ENCODE measurements around the gene WDFY4. TPM values are rescaled to one million over a fixed set of nuclear protein-coding genes. Genes with fewer than 3 reads are reported as not detected.

WDFY4 gene
- total and polyA plus RNA-seq, 7 experiments from 2014 or later = 0.12 to 39.3 (median 1.5) TPM

GRCh38 chr10:48683868-48684267 lies 805 bp upstream of the WDFY4 start:
- ChIA-PET POLR2A (no interaction called here), CTCF (no interaction called here)
- H3K4me1 Mint-ChIP-seq = peaks cover 0 to 3% (median 0%) of the 10 kb centered on the region in 7 donors
- H3K27ac Mint-ChIP-seq = no peak overlapping the region
- no peaks in the 10 kb centered on the region for H3K9me3 ChIP-seq (ENCODE audit: control insufficient read depth in 2 of 3, low read length in 3 of 3)
- ATAC-seq (no peak), DNase-seq (no peak)
- H3K27me3 ChIP-seq (ENCODE audit: control insufficient read depth in 2 of 2, insufficient read depth in 2 of 2, low read length in 2 of 2) = no peaks in the 10 kb centered on the region
- intact Hi-C loops (cut with micrococcal nuclease) = no loop called here
- no peaks in the 10 kb centered on the region for H3K36me3 Mint-ChIP-seq
- H3K4me3 Mint-ChIP-seq = no peak overlapping the region
- peaks cover 3 to 36% (median 15%) of the 10 kb centered on the region in 5 donors for H3K27me3 Mint-ChIP-seq
- H3K4me1 ChIP-seq (ENCODE audit: control insufficient read depth in 2 of 2, insufficient read depth in 2 of 2, low read length in 2 of 2) = no peaks in the 10 kb centered on the region
- peaks cover 0 to 3% (median 0%) of the 10 kb centered on the region in 11 donors for H3K9me3 Mint-ChIP-seq
- no peak overlapping the region for H3K4me3 ChIP-seq (ENCODE audit: low read length)
- H3K36me3 ChIP-seq (ENCODE audit: control insufficient read depth in 2 of 3, insufficient read depth in 3 of 3, low read length in 3 of 3) = no peaks in the 10 kb centered on the region
- no peak overlapping the region for H3K27ac ChIP-seq (ENCODE audit: low read depth, low read length)

DNA sequence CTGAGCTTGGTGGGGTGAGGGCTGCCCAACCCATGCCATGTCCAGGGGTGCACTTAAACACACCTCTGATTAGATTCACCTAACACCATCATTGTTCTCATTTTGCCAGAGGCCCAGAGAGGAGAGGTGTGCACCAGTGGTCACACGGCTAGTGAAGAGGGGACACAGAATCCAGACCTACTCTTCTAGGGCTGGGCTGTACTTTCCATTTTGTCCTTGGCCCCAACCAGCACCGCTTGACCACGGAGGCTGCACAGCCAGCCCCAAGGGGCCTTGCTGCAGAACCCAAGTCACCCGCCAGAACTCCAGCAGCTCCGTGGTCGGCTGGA lies 246 bp upstream of the WDFY4 start:
- Histone ChIP-seq H3K4me3 (ENCODE audit: low read length) (no peak overlapping the region), H3K9me3 (ENCODE audit: control insufficient read depth in 2 of 3, low read length in 3 of 3) (no peaks in the 10 kb centered on the region), H3K27me3 (ENCODE audit: control insufficient read depth in 2 of 2, insufficient read depth in 2 of 2, low read length in 2 of 2) (no peaks in the 10 kb centered on the region), H3K4me1 (ENCODE audit: control insufficient read depth in 2 of 2, insufficient read depth in 2 of 2, low read length in 2 of 2) (no peaks in the 10 kb centered on the region), H3K36me3 (ENCODE audit: control insufficient read depth in 2 of 3, insufficient read depth in 3 of 3, low read length in 3 of 3) (no peaks in the 10 kb centered on the region), H3K27ac (ENCODE audit: low read depth, low read length) (no peak overlapping the region)
- ChIA-PET POLR2A (no interaction called here), CTCF (no interaction called here)
- ATAC-seq (no peak), DNase-seq (no peak)
- no peak overlapping the region for H3K27ac Mint-ChIP-seq
- no peak overlapping the region for H3K4me3 Mint-ChIP-seq
- intact Hi-C loops (cut with micrococcal nuclease) = no loop called here
- peaks cover 0 to 3% (median 0%) of the 10 kb centered on the region in 11 donors for H3K9me3 Mint-ChIP-seq
- peaks cover 3 to 36% (median 15%) of the 10 kb centered on the region in 5 donors for H3K27me3 Mint-ChIP-seq
- no peaks in the 10 kb centered on the region for H3K36me3 Mint-ChIP-seq
- H3K4me1 Mint-ChIP-seq = peaks cover 0 to 3% (median 0%) of the 10 kb centered on the region in 7 donors

DNA sequence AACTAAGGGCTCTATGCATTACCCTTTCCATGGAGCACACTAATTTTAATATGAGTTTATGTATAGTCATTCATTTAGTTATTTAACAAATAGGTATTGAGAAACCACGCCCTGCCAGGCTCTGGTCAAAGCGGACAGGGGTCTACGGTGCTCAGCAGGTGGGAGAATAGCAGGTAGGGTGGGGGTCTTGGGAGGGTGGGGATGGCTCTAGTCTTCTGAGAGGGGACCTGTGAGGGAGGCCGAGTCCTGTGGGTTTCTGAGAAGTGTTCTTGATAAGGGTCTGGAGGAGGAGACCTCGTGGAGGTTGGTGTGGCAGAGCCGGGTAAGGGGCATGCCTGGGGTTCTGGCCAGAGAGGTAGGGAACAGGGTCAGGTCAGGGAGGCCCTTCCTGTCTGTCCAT lies 1.1 kb downstream of the WDFY4 start:
- Mint-ChIP-seq H3K4me3 (no peak overlapping the region), H3K4me1 (peaks cover 0 to 3% (median 0%) of the 10 kb centered on the region in 7 donors), H3K27me3 (peaks cover 3 to 36% (median 15%) of the 10 kb centered on the region in 5 donors), H3K9me3 (peaks cover 0 to 3% (median 0%) of the 10 kb centered on the region in 11 donors), H3K27ac (no peak overlapping the region), H3K36me3 (no peaks in the 10 kb centered on the region)
- ATAC-seq = no peak
- no peaks in the 10 kb centered on the region for H3K36me3 ChIP-seq (ENCODE audit: control insufficient read depth in 2 of 3, insufficient read depth in 3 of 3, low read length in 3 of 3)
- H3K4me1 ChIP-seq (ENCODE audit: control insufficient read depth in 2 of 2, insufficient read depth in 2 of 2, low read length in 2 of 2) = no peaks in the 10 kb centered on the region
- ChIA-PET POLR2A (no interaction called here), CTCF (no interaction called here)
- H3K9me3 ChIP-seq (ENCODE audit: control insufficient read depth in 2 of 3, low read length in 3 of 3) = no peaks in the 10 kb centered on the region
- intact Hi-C loops (cut with micrococcal nuclease) = no loop called here
- H3K27me3 ChIP-seq (ENCODE audit: control insufficient read depth in 2 of 2, insufficient read depth in 2 of 2, low read length in 2 of 2) = no peaks in the 10 kb centered on the region
- no peak overlapping the region for H3K27ac ChIP-seq (ENCODE audit: low read depth, low read length)
- no peak overlapping the region for H3K4me3 ChIP-seq (ENCODE audit: low read length)
- DNase-seq = no peak

DNA sequence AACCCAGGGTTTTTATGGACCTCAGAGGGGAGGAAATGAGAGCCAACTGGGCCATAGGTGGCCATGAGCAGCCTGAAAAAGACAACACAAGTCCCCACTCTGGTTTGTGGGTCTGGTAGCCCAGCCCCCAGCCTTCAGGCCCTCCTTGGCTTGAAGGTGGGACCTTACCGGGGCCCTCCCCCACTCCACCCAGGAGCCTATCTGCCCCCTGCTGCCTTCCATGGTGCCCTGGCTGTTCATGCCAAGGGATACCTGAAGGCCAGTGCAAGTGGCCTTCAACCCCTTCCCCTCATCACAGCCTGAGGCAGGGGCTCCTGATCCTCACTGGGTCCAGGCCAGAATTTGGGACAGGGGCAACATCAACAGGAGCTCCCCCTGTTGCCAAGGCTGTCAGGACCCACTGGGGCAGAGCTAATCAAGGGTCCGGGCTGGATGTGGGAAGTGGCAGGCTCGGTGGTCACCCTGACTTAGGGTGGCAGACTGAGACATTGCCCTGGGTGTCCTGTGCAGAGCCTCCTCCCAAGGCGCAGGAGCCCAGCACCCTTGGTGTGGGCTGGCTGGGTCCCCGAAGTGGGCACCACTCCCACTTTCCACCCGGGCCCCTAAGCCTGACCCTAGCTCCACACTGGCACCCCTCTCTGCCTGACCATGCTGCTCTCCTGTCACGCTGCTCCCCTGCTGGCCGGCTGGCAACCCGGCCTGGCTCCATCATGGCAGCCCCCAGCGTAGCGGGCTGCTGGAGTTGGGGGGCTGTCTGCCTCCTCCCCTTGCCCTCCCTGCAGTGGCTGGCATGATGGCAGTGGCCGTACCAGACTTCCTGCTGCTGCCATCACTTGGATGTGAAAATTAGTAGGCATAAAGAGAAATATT lies 6.4 kb downstream of the WDFY4 start:
- ChIA-PET CTCF (no interaction called here), POLR2A (no interaction called here)
- no peak overlapping the region for H3K4me3 Mint-ChIP-seq
- ATAC-seq = no peak
- no peaks in the 10 kb centered on the region for H3K4me1 Mint-ChIP-seq
- Histone ChIP-seq H3K4me3 (ENCODE audit: low read length) (no peak overlapping the region), H3K36me3 (ENCODE audit: control insufficient read depth in 2 of 3, insufficient read depth in 3 of 3, low read length in 3 of 3) (no peaks in the 10 kb centered on the region), H3K27me3 (ENCODE audit: control insufficient read depth in 2 of 2, insufficient read depth in 2 of 2, low read length in 2 of 2) (no peaks in the 10 kb centered on the region), H3K9me3 (ENCODE audit: control insufficient read depth in 2 of 3, low read length in 3 of 3) (no peaks in the 10 kb centered on the region), H3K4me1 (ENCODE audit: control insufficient read depth in 2 of 2, insufficient read depth in 2 of 2, low read length in 2 of 2) (no peaks in the 10 kb centered on the region), H3K27ac (ENCODE audit: low read depth, low read length) (no peak overlapping the region)
- no peak overlapping the region for H3K27ac Mint-ChIP-seq
- intact Hi-C loops (cut with micrococcal nuclease) = no loop called here
- no peak for DNase-seq
- H3K9me3 Mint-ChIP-seq = no peaks in the 10 kb centered on the region
- H3K36me3 Mint-ChIP-seq = no peaks in the 10 kb centered on the region
- peaks cover 0 to 20% (median 6%) of the 10 kb centered on the region in 5 donors for H3K27me3 Mint-ChIP-seq

- H3K4me3 Mint-ChIP-seq = no peak overlapping the region
- no peaks in the 10 kb centered on the region for H3K36me3 ChIP-seq (ENCODE audit: control insufficient read depth in 2 of 3, insufficient read depth in 3 of 3, low read length in 3 of 3)
These were observed 7.3 kb downstream of the WDFY4 start for GRCh38 chr10:48691812-48692528.

DNA sequence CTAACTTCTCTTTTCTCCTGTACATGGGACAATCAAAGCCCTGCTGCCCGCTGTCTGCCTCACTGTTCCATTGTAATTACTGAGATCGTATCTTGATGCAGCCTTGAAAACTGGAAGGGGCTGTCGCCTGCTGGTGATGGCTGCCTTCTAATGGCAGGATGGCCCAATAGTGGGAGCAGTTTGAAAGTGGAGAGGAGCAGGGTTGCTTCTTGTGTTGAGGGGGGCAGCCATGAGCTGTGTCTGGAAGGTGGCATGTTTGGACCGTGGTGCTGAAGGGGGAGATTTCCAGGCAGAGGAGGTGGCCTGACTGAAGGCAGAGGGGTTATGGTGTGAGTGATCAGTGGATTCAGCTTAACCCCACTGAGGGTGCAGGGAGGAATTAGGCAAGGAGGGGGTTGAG lies 8.1 kb downstream of the WDFY4 start:
- POLR2A ChIA-PET = no interaction called here
- Histone ChIP-seq H3K4me3 (ENCODE audit: low read length) (no peak overlapping the region), H3K27ac (ENCODE audit: low read depth, low read length) (no peak overlapping the region), H3K27me3 (ENCODE audit: control insufficient read depth in 2 of 2, insufficient read depth in 2 of 2, low read length in 2 of 2) (no peaks in the 10 kb centered on the region), H3K4me1 (ENCODE audit: control insufficient read depth in 2 of 2, insufficient read depth in 2 of 2, low read length in 2 of 2) (no peaks in the 10 kb centered on the region), H3K9me3 (ENCODE audit: control insufficient read depth in 2 of 3, low read length in 3 of 3) (no peaks in the 10 kb centered on the region), H3K36me3 (ENCODE audit: control insufficient read depth in 2 of 3, insufficient read depth in 3 of 3, low read length in 3 of 3) (no peaks in the 10 kb centered on the region)
- DNase-seq (no peak), ATAC-seq (no peak)
- Mint-ChIP-seq H3K9me3 (no peaks in the 10 kb centered on the region), H3K36me3 (no peaks in the 10 kb centered on the region), H3K27me3 (peaks cover 0 to 19% (median 6%) of the 10 kb centered on the region in 5 donors), H3K4me1 (no peaks in the 10 kb centered on the region), H3K4me3 (no peak overlapping the region), H3K27ac (no peak overlapping the region)
- intact Hi-C loops (cut with micrococcal nuclease) = no loop called here
- CTCF ChIA-PET = no interaction called here

More at GRCh38 chr10:48691812-48692528, 7.3 kb downstream of the WDFY4 start:
- no peaks in the 10 kb centered on the region for H3K27me3 ChIP-seq (ENCODE audit: control insufficient read depth in 2 of 2, insufficient read depth in 2 of 2, low read length in 2 of 2)
- Mint-ChIP-seq H3K27ac (no peak overlapping the region), H3K4me1 (no peaks in the 10 kb centered on the region), H3K36me3 (no peaks in the 10 kb centered on the region), H3K9me3 (no peaks in the 10 kb centered on the region), H3K27me3 (peaks cover 0 to 19% (median 6%) of the 10 kb centered on the region in 5 donors)
- intact Hi-C loops (cut with micrococcal nuclease) = no loop called here
- no peak for ATAC-seq
- H3K4me3 ChIP-seq (ENCODE audit: low read length) = no peak overlapping the region
- H3K4me1 ChIP-seq (ENCODE audit: control insufficient read depth in 2 of 2, insufficient read depth in 2 of 2, low read length in 2 of 2) = no peaks in the 10 kb centered on the region
- CTCF ChIA-PET = no interaction called here
- POLR2A ChIA-PET = no interaction called here
- no peaks in the 10 kb centered on the region for H3K9me3 ChIP-seq (ENCODE audit: control insufficient read depth in 2 of 3, low read length in 3 of 3)
- no peak for DNase-seq
- H3K27ac ChIP-seq (ENCODE audit: low read depth, low read length) = no peak overlapping the region

- Histone ChIP-seq H3K9me3 (ENCODE audit: control insufficient read depth in 2 of 3, low read length in 3 of 3) (no peaks in the 10 kb centered on the region), H3K27ac (ENCODE audit: low read depth, low read length) (no peak overlapping the region), H3K4me3 (ENCODE audit: low read length) (no peak overlapping the region), H3K27me3 (ENCODE audit: control insufficient read depth in 2 of 2, insufficient read depth in 2 of 2, low read length in 2 of 2) (no peaks in the 10 kb centered on the region), H3K4me1 (ENCODE audit: control insufficient read depth in 2 of 2, insufficient read depth in 2 of 2, low read length in 2 of 2) (no peaks in the 10 kb centered on the region), H3K36me3 (ENCODE audit: control insufficient read depth in 2 of 3, insufficient read depth in 3 of 3, low read length in 3 of 3) (no peaks in the 10 kb centered on the region)
- H3K27ac Mint-ChIP-seq = no peak overlapping the region
- no peaks in the 10 kb centered on the region for H3K4me1 Mint-ChIP-seq
- no peaks in the 10 kb centered on the region for H3K36me3 Mint-ChIP-seq
- H3K4me3 Mint-ChIP-seq = no peak overlapping the region
- peaks cover 0 to 21% (median 3%) of the 10 kb centered on the region in 5 donors for H3K27me3 Mint-ChIP-seq
- ATAC-seq (no peak), DNase-seq (no peak)
- intact Hi-C loops (cut with micrococcal nuclease) = no loop called here
- CTCF ChIA-PET = no interaction called here
- H3K9me3 Mint-ChIP-seq = no peaks in the 10 kb centered on the region
- POLR2A ChIA-PET = no interaction called here
These were observed 8.5 kb downstream of the WDFY4 start for GRCh38 chr10:48693206-48693605.
